ENCODE results near the gene KCNA10.

DNA sequence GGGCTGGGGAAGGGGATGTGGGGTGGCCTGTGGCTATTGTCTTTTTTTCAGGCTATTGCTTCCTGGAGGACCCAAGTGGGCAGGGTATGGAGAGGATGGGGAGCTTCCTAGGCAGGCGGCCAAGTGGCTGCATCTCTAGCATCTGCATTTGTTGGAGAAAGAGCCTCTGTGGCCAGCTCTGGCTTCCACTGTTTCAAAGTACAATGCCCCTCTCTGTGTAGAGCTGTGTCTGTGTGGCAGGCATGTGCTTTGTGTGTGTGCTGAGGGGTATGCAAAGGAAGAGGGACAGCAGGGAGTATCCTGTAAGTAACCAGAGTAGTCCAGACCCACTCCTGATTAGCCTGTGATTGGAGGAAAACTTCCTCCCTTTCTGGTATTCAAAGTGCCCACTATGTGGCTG is 46.6 kb upstream of the KCNA10 start:
- TF ChIP-seq, protein P1, sequence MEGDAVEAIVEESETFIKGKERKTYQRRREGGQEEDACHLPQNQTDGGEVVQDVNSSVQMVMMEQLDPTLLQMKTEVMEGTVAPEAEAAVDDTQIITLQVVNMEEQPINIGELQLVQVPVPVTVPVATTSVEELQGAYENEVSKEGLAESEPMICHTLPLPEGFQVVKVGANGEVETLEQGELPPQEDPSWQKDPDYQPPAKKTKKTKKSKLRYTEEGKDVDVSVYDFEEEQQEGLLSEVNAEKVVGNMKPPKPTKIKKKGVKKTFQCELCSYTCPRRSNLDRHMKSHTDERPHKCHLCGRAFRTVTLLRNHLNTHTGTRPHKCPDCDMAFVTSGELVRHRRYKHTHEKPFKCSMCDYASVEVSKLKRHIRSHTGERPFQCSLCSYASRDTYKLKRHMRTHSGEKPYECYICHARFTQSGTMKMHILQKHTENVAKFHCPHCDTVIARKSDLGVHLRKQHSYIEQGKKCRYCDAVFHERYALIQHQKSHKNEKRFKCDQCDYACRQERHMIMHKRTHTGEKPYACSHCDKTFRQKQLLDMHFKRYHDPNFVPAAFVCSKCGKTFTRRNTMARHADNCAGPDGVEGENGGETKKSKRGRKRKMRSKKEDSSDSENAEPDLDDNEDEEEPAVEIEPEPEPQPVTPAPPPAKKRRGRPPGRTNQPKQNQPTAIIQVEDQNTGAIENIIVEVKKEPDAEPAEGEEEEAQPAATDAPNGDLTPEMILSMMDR (IDR thresholded peaks at IDR 0.05) = no peak
- no peak for TF ChIP-seq POLR2A (IDR thresholded peaks at IDR 0.05)
